Esophagus (tissue), 2 donors: ENCODE measurements around the gene WDFY3. TPM values are rescaled to one million over a fixed set of nuclear protein-coding genes. Genes with fewer than 3 reads are reported as not detected.

Source experiments
- H3K27ac ChIP-seq, 2 donors: one replicate each; pipeline ENCODE4 v1.5.1; 2013; ENCODE audit warnings: low read depth in 2 of 2, mild to moderate bottlenecking in 2 of 2, inconsistent platforms in 1 of 2, low read length in 1 of 2, moderate library complexity in 1 of 2
- H3K27me3 ChIP-seq, 2 donors: one replicate each; pipeline ENCODE4 v1.6.1; 2013; ENCODE audit warnings: low read length in 2 of 2, control low read depth in 1 of 2, mild to moderate bottlenecking in 1 of 2; ENCODE audit not compliant: insufficient read depth in 2 of 2, control insufficient read depth in 1 of 2
- H3K36me3 ChIP-seq, 2 donors: one replicate each; pipeline ENCODE4 v1.6.1; 2013; ENCODE audit warnings: low read length in 1 of 2; ENCODE audit not compliant: control insufficient read depth in 2 of 2, insufficient read depth in 2 of 2
- H3K4me1 ChIP-seq, 2 donors: one replicate each; pipeline ENCODE4 v1.6.1; 2013; ENCODE audit warnings: low read length in 1 of 2; ENCODE audit not compliant: control insufficient read depth in 2 of 2, insufficient read depth in 2 of 2
- H3K4me3 ChIP-seq, 2 donors: one replicate each; pipeline ENCODE4 v1.5.1; 2013; ENCODE audit warnings: low read length in 2 of 2, mild to moderate bottlenecking in 2 of 2, low read depth in 1 of 2, moderate library complexity in 1 of 2
- H3K9me3 ChIP-seq, 2 donors: one replicate each; pipeline ENCODE4 v1.6.1; 2013; ENCODE audit warnings: mild to moderate bottlenecking in 2 of 2, low read depth in 1 of 2, low read length in 1 of 2, moderate library complexity in 1 of 2; ENCODE audit not compliant: control insufficient read depth in 2 of 2, insufficient read depth in 1 of 2
- WGBS, 2 donors: extraction: QIAGEN DNeasy Blood & Tissue Kit; methylation state at CpG; one replicate each; pipeline ENCODE4 v1.1.7; 2013; 5-methylcytosine and 5-hydroxymethylcytosine counted together
- polyA plus RNA-seq, 2 donors: library from polyadenylated mRNA; stranded (reverse); fragments of 200-250 nt; gene quantifications; one replicate each; pipeline ENCODE4 v1.2.3, GENCODE V29; 2013
- donor health status: healthy with polysubstance abuse.
- donor health status: Bipolar disorder and iron deficiency.

The WDFY3 gene
- polyA plus RNA-seq, 2 donors = 9.4 to 10.8 TPM

GRCh38 chr4:84916227-84916626 lies 50.3 kb downstream of the WDFY3 start:
- Histone ChIP-seq H3K27ac (no peak overlapping the region), H3K4me1 (no peaks in the 10 kb centered on the region)

GRCh38 chr4:84915396-84915780 lies 51.1 kb downstream of the WDFY3 start:
- Histone ChIP-seq H3K4me1 (no peaks in the 10 kb centered on the region), H3K4me3 (no peak overlapping the region), H3K36me3 (no peaks in the 10 kb centered on the region), H3K27me3 (no peaks in the 10 kb centered on the region), H3K27ac (no peak overlapping the region), H3K9me3 (no peaks in the 10 kb centered on the region)

More at GRCh38 chr4:84916227-84916626, 50.3 kb downstream of the WDFY3 start:
- Histone ChIP-seq H3K36me3 (no peaks in the 10 kb centered on the region), H3K9me3 (no peaks in the 10 kb centered on the region), H3K27me3 (no peaks in the 10 kb centered on the region), H3K4me3 (no peak overlapping the region)
- 80% methylated on average over 1 of the region's 1 CpG for WGBS, 2 donors

- Histone ChIP-seq H3K27ac (no peak overlapping the region), H3K36me3 (no peaks in the 10 kb centered on the region), H3K27me3 (no peaks in the 10 kb centered on the region), H3K9me3 (no peaks in the 10 kb centered on the region), H3K4me1 (no peaks in the 10 kb centered on the region), H3K4me3 (no peak overlapping the region)
- 89 to 90% methylated on average over 2 of the region's 2 CpGs for WGBS, 2 donors
These were observed 51.6 kb downstream of the WDFY3 start for GRCh38 chr4:84914686-84915395.

- no peaks in the 10 kb centered on the region for H3K9me3 ChIP-seq
- no peak overlapping the region for H3K4me3 ChIP-seq
- no peaks in the 10 kb centered on the region for H3K27me3 ChIP-seq
- WGBS, 2 donors = 84 to 93% methylated on average over 3 of the region's 3 CpGs
- H3K4me1 ChIP-seq = no peaks in the 10 kb centered on the region
- no peak overlapping the region for H3K27ac ChIP-seq
- no peaks in the 10 kb centered on the region for H3K36me3 ChIP-seq
These were observed 53.3 kb downstream of the WDFY3 start for GRCh38 chr4:84913176-84913575.

- WGBS, 2 donors = 88 to 94% methylated on average over 2 of the region's 2 CpGs
- Histone ChIP-seq H3K4me3 (no peak overlapping the region), H3K27ac (no peak overlapping the region), H3K4me1 (no peaks in the 10 kb centered on the region), H3K9me3 (no peaks in the 10 kb centered on the region), H3K27me3 (no peaks in the 10 kb centered on the region), H3K36me3 (no peaks in the 10 kb centered on the region)
These were observed 53.7 kb downstream of the WDFY3 start for GRCh38 chr4:84912741-84913140.

- 86 to 93% methylated on average over 4 of the region's 4 CpGs for WGBS, 2 donors
- no peak overlapping the region for H3K27ac ChIP-seq
- no peak overlapping the region for H3K4me3 ChIP-seq
- no peaks in the 10 kb centered on the region for H3K27me3 ChIP-seq
- H3K4me1 ChIP-seq = no peaks in the 10 kb centered on the region
- no peaks in the 10 kb centered on the region for H3K36me3 ChIP-seq
- no peaks in the 10 kb centered on the region for H3K9me3 ChIP-seq
These were observed 57.6 kb downstream of the WDFY3 start for GRCh38 chr4:84908876-84909275.

- whole genome bisulfite sequencing, 2 donors = 78 to 86% methylated on average over 3 of the region's 3 CpGs
- no peaks in the 10 kb centered on the region for H3K36me3 ChIP-seq
- no peaks in the 10 kb centered on the region for H3K4me1 ChIP-seq
- H3K27me3 ChIP-seq = no peaks in the 10 kb centered on the region
- no peaks in the 10 kb centered on the region for H3K9me3 ChIP-seq
- H3K27ac ChIP-seq = no peak overlapping the region
- H3K4me3 ChIP-seq = no peak overlapping the region
These were observed 59.3 kb downstream of the WDFY3 start for GRCh38 chr4:84907145-84907544.

- Histone ChIP-seq H3K27me3 (no peaks in the 10 kb centered on the region), H3K27ac (no peak overlapping the region), H3K4me3 (no peak overlapping the region), H3K4me1 (no peaks in the 10 kb centered on the region), H3K36me3 (no peaks in the 10 kb centered on the region), H3K9me3 (no peaks in the 10 kb centered on the region)
- WGBS, 2 donors = 96 to 97% methylated on average over 2 of the region's 2 CpGs
These were observed 60.8 kb downstream of the WDFY3 start for GRCh38 chr4:84905646-84906045.

- no peak overlapping the region for H3K27ac ChIP-seq
- no peaks in the 10 kb centered on the region for H3K36me3 ChIP-seq
- H3K4me1 ChIP-seq = no peaks in the 10 kb centered on the region
- H3K27me3 ChIP-seq = no peaks in the 10 kb centered on the region
- H3K4me3 ChIP-seq = no peak overlapping the region
- WGBS, 2 donors = 84 to 95% methylated on average over 3 of the region's 3 CpGs
- H3K9me3 ChIP-seq = no peaks in the 10 kb centered on the region
These were observed 64.7 kb downstream of the WDFY3 start for GRCh38 chr4:84901740-84902281.

GRCh38 chr4:84901173-84901572 lies 65.3 kb downstream of the WDFY3 start:
- no peak overlapping the region for H3K4me3 ChIP-seq
- no peak overlapping the region for H3K27ac ChIP-seq
- no peaks in the 10 kb centered on the region for H3K36me3 ChIP-seq
- no peaks in the 10 kb centered on the region for H3K27me3 ChIP-seq
- no peaks in the 10 kb centered on the region for H3K4me1 ChIP-seq
- WGBS, 2 donors = 58 to 73% methylated on average over 3 of the region's 3 CpGs
- H3K9me3 ChIP-seq = no peaks in the 10 kb centered on the region
